Astrocyte (in vitro differentiated cells and primary cell): ENCODE results near the gene FAM53A. TPM values are rescaled to one million over a fixed set of nuclear protein-coding genes. Genes with fewer than 3 reads are reported as not detected.

Source experiments
- DNase-seq: peaks from one replicate; pipeline ENCODE4 v3.0.0-alpha.2; 2010; ENCODE audit warnings: low read depth
- FAIRE-seq: peaks from 2 replicates; lab custom pipeline; 2011; peaks lifted over from hg19 to GRCh38; lab: Jason Lieb, UNC
- H2AFZ ChIP-seq: 2 replicates; pipeline ENCODE4 v1.6.0; 2012; ENCODE audit warnings: low read depth, low read length, inconsistent platforms
- H3K27ac ChIP-seq: 2 replicates; pipeline ENCODE4 v1.5.1; 2011; ENCODE audit warnings: low read depth, low read length, inconsistent platforms
- H3K27me3 ChIP-seq: 2 replicates; pipeline ENCODE4 v1.6.0; 2011; ENCODE audit warnings: low read length, inconsistent platforms; ENCODE audit not compliant: insufficient read depth
- H3K36me3 ChIP-seq: 2 replicates; pipeline ENCODE4 v1.5.1; 2011; ENCODE audit warnings: low read length, inconsistent platforms; ENCODE audit not compliant: insufficient read depth
- H3K4me1 ChIP-seq: 2 replicates; pipeline ENCODE4 v1.5.1; 2011; ENCODE audit warnings: low read length, inconsistent platforms; ENCODE audit not compliant: insufficient read depth
- H3K4me2 ChIP-seq: 2 replicates; pipeline ENCODE4 v1.6.0; 2012; ENCODE audit warnings: low read length, inconsistent platforms
- H3K4me3 ChIP-seq: 2 replicates; pipeline ENCODE4 v1.5.1; 2011; ENCODE audit warnings: low read depth, mild to moderate bottlenecking, low read length, inconsistent platforms; ENCODE audit not compliant: insufficient read depth
- H3K79me2 ChIP-seq: 2 replicates; pipeline ENCODE4 v1.6.0; 2012; ENCODE audit warnings: mild to moderate bottlenecking, low read length, inconsistent platforms; ENCODE audit not compliant: insufficient read depth
- H3K9ac ChIP-seq: 2 replicates; pipeline ENCODE4 v1.6.0; 2012; ENCODE audit warnings: mild to moderate bottlenecking, low read length, inconsistent platforms
- H3K9me3 ChIP-seq: 2 replicates; pipeline ENCODE4 v1.5.1; 2012; ENCODE audit warnings: low read depth, mild to moderate bottlenecking, low read length, inconsistent platforms; ENCODE audit not compliant: insufficient read depth
- H4K20me1 ChIP-seq: 2 replicates; pipeline ENCODE4 v1.6.0; 2012; ENCODE audit warnings: low read length, inconsistent platforms; ENCODE audit not compliant: insufficient read depth
- H3K27ac Mint-ChIP-seq: one replicate; pipeline ENCODE4 v1.8.0; 2021; ENCODE audit warnings: mild to moderate bottlenecking, mixed read lengths; ENCODE audit not compliant: unreplicated experiment
- H3K27me3 Mint-ChIP-seq: one replicate; pipeline ENCODE4 v1.8.0; 2021; ENCODE audit warnings: low read depth, mixed read lengths; ENCODE audit not compliant: unreplicated experiment
- H3K36me3 Mint-ChIP-seq: one replicate; pipeline ENCODE4 v1.8.0; 2021; ENCODE audit warnings: low read depth, mixed read lengths; ENCODE audit not compliant: unreplicated experiment
- H3K4me1 Mint-ChIP-seq: one replicate; pipeline ENCODE4 v1.8.0; 2021; ENCODE audit warnings: low read depth, mixed read lengths; ENCODE audit not compliant: unreplicated experiment
- H3K4me3 Mint-ChIP-seq: one replicate; pipeline ENCODE4 v1.8.0; 2021; ENCODE audit warnings: mild to moderate bottlenecking, moderate library complexity, mixed read lengths; ENCODE audit not compliant: unreplicated experiment
- H3K9me3 Mint-ChIP-seq: one replicate; pipeline ENCODE4 v1.8.0; 2021; ENCODE audit warnings: mild to moderate bottlenecking, mixed read lengths; ENCODE audit not compliant: unreplicated experiment
- EZH2 ChIP-seq: IDR thresholded peaks from 2 replicates; pipeline ENCODE4 v1.6.1; 2012; ENCODE audit warnings: mild to moderate bottlenecking, low read length, inconsistent platforms; ENCODE audit not compliant: insufficient read depth
- total RNA-seq: library from RNA; stranded (reverse); gene quantifications from 2 replicates; pipeline ENCODE4 v1.2.1, GENCODE V29; 2021
- TF ChIP-seq, protein P1 (sequence below): IDR thresholded peaks from 2 replicates; pipeline ENCODE4 v1.5.1; 2011; ENCODE audit warnings: low read depth, mild to moderate bottlenecking, inconsistent platforms, low read length, moderate library complexity; ENCODE audit not compliant: insufficient read depth

Gene FAM53A
- total RNA-seq, 1 donor from 2014 or later: 2.1 TPM

DNA sequence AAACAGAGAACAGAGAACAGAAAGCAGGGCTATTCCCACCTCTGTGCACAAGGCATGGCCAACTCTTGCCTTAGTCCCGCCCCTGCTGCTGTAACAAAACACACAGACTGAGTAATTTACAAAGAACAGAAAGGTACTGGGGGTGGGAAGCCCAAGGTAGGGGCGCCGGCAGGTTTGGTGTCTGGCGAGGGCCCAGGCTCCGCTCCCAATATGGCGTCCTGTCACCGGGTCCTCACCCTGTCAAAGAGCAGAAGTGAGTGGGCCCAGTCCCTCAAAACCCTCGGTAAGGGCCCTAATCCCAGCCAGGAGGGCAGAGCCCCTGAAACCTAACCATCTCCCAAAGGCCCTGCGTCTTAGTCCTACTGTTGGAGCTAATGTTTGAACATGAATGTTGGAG lies 71.0 kb downstream of the FAM53A start:
- H3K4me3 Mint-ChIP-seq: no peak overlapping the region
- peaks cover 7% of the 10 kb centered on the region for H3K9me3 Mint-ChIP-seq
- peaks cover 5% of the 10 kb centered on the region for H3K36me3 Mint-ChIP-seq
- no peak for TF ChIP-seq EZH2
- TF ChIP-seq, protein P1, sequence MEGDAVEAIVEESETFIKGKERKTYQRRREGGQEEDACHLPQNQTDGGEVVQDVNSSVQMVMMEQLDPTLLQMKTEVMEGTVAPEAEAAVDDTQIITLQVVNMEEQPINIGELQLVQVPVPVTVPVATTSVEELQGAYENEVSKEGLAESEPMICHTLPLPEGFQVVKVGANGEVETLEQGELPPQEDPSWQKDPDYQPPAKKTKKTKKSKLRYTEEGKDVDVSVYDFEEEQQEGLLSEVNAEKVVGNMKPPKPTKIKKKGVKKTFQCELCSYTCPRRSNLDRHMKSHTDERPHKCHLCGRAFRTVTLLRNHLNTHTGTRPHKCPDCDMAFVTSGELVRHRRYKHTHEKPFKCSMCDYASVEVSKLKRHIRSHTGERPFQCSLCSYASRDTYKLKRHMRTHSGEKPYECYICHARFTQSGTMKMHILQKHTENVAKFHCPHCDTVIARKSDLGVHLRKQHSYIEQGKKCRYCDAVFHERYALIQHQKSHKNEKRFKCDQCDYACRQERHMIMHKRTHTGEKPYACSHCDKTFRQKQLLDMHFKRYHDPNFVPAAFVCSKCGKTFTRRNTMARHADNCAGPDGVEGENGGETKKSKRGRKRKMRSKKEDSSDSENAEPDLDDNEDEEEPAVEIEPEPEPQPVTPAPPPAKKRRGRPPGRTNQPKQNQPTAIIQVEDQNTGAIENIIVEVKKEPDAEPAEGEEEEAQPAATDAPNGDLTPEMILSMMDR: no peak
- no peak overlapping the region for H3K27ac ChIP-seq
- H3K79me2 ChIP-seq: no peaks in the 10 kb centered on the region
- H3K9me3 ChIP-seq: no peaks in the 10 kb centered on the region
- no peak overlapping the region for H2AFZ ChIP-seq
- H3K4me1 ChIP-seq: no peaks in the 10 kb centered on the region
- H3K4me3 ChIP-seq: no peak overlapping the region
- no peak for FAIRE-seq
- no peaks in the 10 kb centered on the region for H3K4me1 Mint-ChIP-seq
- H3K27ac Mint-ChIP-seq: no peak overlapping the region
- H3K27me3 ChIP-seq: no peaks in the 10 kb centered on the region
- peaks cover 23% of the 10 kb centered on the region for H3K27me3 Mint-ChIP-seq
- H4K20me1 ChIP-seq: no peaks in the 10 kb centered on the region
- no peak for DNase-seq
- no peak overlapping the region for H3K4me2 ChIP-seq
- no peaks in the 10 kb centered on the region for H3K36me3 ChIP-seq
- no peak overlapping the region for H3K9ac ChIP-seq

GRCh38 chr4:1612278-1613098 lies 71.6 kb downstream of the FAM53A start:
- no peaks in the 10 kb centered on the region for H3K4me1 Mint-ChIP-seq
- Histone ChIP-seq H3K4me1 (no peaks in the 10 kb centered on the region), H4K20me1 (no peaks in the 10 kb centered on the region), H2AFZ (no peak overlapping the region), H3K27ac (no peak overlapping the region), H3K79me2 (no peaks in the 10 kb centered on the region), H3K9me3 (no peaks in the 10 kb centered on the region), H3K4me2 (no peak overlapping the region), H3K36me3 (no peaks in the 10 kb centered on the region), H3K27me3 (no peaks in the 10 kb centered on the region), H3K4me3 (no peak overlapping the region), H3K9ac (no peak overlapping the region)
- peaks cover 5% of the 10 kb centered on the region for H3K9me3 Mint-ChIP-seq
- FAIRE-seq: no peak
- H3K27ac Mint-ChIP-seq: no peak overlapping the region
- H3K27me3 Mint-ChIP-seq: peaks cover 20% of the 10 kb centered on the region
- peaks cover 4% of the 10 kb centered on the region for H3K36me3 Mint-ChIP-seq
- TF ChIP-seq EZH2: no peak
- TF ChIP-seq, protein P1: no peak
- H3K4me3 Mint-ChIP-seq: no peak overlapping the region
- DNase-seq: no peak

- DNase-seq (no peak), FAIRE-seq (no peak)
- Histone ChIP-seq H3K4me1 (no peaks in the 10 kb centered on the region), H3K4me3 (no peak overlapping the region), H3K27me3 (no peaks in the 10 kb centered on the region), H4K20me1 (no peaks in the 10 kb centered on the region), H3K27ac (no peak overlapping the region), H3K79me2 (no peaks in the 10 kb centered on the region), H3K9me3 (no peaks in the 10 kb centered on the region), H3K36me3 (no peaks in the 10 kb centered on the region), H2AFZ (no peak overlapping the region), H3K4me2 (no peak overlapping the region), H3K9ac (no peak overlapping the region)
- H3K36me3 Mint-ChIP-seq: no peaks in the 10 kb centered on the region
- H3K27me3 Mint-ChIP-seq: peaks cover 17% of the 10 kb centered on the region
- H3K9me3 Mint-ChIP-seq: no peaks in the 10 kb centered on the region
- no peak overlapping the region for H3K27ac Mint-ChIP-seq
- no peak for TF ChIP-seq EZH2
- TF ChIP-seq, protein P1: no peak
- no peak overlapping the region for H3K4me3 Mint-ChIP-seq
- no peaks in the 10 kb centered on the region for H3K4me1 Mint-ChIP-seq
These were observed 72.6 kb downstream of the FAM53A start for GRCh38 chr4:1611501-1611870.
